Measurements from ENCODE around the gene FBRS.

DNA sequence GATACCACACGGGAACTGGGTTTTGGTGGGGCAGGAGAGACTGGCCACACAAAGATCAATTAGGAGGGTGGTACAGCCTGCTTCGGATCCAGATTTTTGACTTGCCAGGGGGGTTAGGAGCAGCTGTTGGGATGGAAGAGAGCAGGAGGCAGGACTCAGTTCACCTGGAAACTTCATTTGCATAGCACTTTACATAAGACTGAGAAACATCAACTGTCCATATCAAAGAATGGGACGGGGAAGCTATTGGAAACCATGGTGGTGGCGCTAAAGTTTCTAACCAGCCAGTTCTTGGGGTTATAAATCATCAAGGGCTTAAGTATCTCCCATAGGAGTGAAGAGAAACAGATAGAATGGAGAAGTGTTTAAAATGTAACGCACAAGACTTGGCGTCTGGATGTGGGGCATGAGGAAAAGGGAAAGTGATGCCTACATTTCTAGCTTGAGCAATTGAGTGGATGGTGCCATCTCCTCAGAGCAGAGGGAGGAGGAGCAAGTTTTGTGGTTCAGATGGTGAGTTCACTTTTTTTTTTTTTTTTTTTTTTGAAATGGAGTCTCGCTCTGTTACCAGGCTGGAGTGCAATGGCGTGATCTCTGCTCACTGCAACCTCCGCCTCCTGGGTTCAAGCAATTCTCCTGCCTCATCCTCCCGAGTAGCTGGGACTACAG is 34.3 kb downstream of the FBRS start:
- no peak for TF ChIP-seq POLR2A (IDR thresholded peaks at IDR 0.05; ENCODE audit: control extremely low read depth in 1 of 2, low read depth in 2 of 2, low read length in 2 of 2)
- TF ChIP-seq, protein P1, sequence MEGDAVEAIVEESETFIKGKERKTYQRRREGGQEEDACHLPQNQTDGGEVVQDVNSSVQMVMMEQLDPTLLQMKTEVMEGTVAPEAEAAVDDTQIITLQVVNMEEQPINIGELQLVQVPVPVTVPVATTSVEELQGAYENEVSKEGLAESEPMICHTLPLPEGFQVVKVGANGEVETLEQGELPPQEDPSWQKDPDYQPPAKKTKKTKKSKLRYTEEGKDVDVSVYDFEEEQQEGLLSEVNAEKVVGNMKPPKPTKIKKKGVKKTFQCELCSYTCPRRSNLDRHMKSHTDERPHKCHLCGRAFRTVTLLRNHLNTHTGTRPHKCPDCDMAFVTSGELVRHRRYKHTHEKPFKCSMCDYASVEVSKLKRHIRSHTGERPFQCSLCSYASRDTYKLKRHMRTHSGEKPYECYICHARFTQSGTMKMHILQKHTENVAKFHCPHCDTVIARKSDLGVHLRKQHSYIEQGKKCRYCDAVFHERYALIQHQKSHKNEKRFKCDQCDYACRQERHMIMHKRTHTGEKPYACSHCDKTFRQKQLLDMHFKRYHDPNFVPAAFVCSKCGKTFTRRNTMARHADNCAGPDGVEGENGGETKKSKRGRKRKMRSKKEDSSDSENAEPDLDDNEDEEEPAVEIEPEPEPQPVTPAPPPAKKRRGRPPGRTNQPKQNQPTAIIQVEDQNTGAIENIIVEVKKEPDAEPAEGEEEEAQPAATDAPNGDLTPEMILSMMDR (IDR thresholded peaks at IDR 0.05; ENCODE audit: control extremely low read depth in 1 of 3, insufficient read depth in 1 of 3, low read depth in 1 of 3, low read length in 3 of 3): no peak
- no peak for TF ChIP-seq POLR2AphosphoS5 (IDR thresholded peaks at IDR 0.05; ENCODE audit: low read depth, low read length)
- no peak for TF ChIP-seq EZH2 (IDR thresholded peaks at IDR 0.05; ENCODE audit: low read depth, low read length, severe bottlenecking)
- TF ChIP-seq RAD21 (IDR thresholded peaks at IDR 0.05 in 1 of 2, conservative IDR thresholded peaks at IDR 0.05 in 1 of 2; ENCODE audit: low read depth in 2 of 2, low read length in 2 of 2): no peak
- no peak for TF ChIP-seq SP1 (IDR thresholded peaks at IDR 0.05; ENCODE audit: low read depth, low read length)
- no peak for TF ChIP-seq SUZ12 (IDR thresholded peaks at IDR 0.05; ENCODE audit: low read length)
- TF ChIP-seq RXRA (IDR thresholded peaks at IDR 0.05; ENCODE audit: insufficient read depth, low read depth, low read length): no peak
- TF ChIP-seq CREB1 (IDR thresholded peaks at IDR 0.05): no peak
- TF ChIP-seq, protein P2, sequence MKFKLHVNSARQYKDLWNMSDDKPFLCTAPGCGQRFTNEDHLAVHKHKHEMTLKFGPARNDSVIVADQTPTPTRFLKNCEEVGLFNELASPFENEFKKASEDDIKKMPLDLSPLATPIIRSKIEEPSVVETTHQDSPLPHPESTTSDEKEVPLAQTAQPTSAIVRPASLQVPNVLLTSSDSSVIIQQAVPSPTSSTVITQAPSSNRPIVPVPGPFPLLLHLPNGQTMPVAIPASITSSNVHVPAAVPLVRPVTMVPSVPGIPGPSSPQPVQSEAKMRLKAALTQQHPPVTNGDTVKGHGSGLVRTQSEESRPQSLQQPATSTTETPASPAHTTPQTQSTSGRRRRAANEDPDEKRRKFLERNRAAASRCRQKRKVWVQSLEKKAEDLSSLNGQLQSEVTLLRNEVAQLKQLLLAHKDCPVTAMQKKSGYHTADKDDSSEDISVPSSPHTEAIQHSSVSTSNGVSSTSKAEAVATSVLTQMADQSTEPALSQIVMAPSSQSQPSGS (IDR thresholded peaks at IDR 0.05; ENCODE audit: low read length): no peak
- TF ChIP-seq NANOG (IDR thresholded peaks at IDR 0.05; ENCODE audit: insufficient read depth, low read depth, low read length, poor library complexity, severe bottlenecking): peak; percentile 93
- TF ChIP-seq CEBPB (IDR thresholded peaks at IDR 0.05; ENCODE audit: low read depth, low read length): no peak
- TF ChIP-seq EP300 (IDR thresholded peaks at IDR 0.05; ENCODE audit: borderline replicate concordance in 1 of 2, low read depth in 2 of 2, low read length in 2 of 2): no peak
- no peak for TF ChIP-seq CHD1 (IDR thresholded peaks at IDR 0.05; ENCODE audit: low read depth, low read length)
